Measurements from ENCODE around the gene SBNO2. TPM values are rescaled to one million over a fixed set of nuclear protein-coding genes. Genes with fewer than 3 reads are reported as not detected.

Gene SBNO2
- total and polyA plus RNA-seq, 9 of the 15 experiments (the other 6 are each of a cell fraction or from before 2014, with no cell fraction given): 0.01 to 46.2 (median 6.7) TPM

DNA sequence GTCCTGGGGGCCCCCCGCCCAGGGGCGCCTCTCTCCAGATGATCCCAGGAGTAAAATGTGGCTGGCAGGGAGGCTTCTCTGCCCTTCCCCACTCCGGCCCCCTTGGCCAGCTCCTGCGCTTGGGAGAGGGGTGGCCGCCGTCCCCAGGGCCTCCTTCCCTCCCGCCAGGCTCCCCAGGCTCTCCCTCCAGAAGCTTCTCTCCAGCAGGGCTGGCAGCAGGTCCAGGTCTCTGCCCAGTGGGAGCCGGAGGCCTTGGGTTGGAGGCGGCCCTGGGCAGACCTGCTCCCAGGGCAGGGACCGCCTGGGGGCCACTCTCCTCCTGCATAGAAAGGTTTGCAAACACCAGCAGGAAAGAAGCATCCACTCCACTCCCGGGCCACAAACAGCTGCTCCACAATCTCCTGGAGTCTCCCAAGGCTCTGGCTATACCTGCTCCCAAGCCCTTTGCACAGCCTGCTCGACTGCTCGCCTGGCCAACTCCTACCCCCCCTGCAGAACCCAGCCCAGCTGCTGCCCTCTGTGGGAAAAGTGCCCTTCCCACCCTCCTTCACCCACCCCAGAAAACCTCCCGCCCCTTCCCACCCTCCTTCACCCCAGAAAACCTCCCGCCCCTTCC, 26.0 kb downstream of the SBNO2 start:
- in situ Hi-C loops (cut with MboI): no loop called here
- Histone ChIP-seq H3K79me2 (ENCODE audit: control insufficient read depth, insufficient read depth, low read length) (no peaks in the 10 kb centered on the region), H3K27me3 (ENCODE audit: control insufficient read depth in 2 of 2, insufficient read depth in 2 of 2, low read length in 2 of 2) (no peaks in the 10 kb centered on the region), H3K4me3 (no peak overlapping the region), H3K4me2 (ENCODE audit: insufficient read depth, low read length) (no peak overlapping the region), H2AFZ (ENCODE audit: low read depth, low read length) (no peak overlapping the region), H4K20me1 (replicated peaks; ENCODE audit: control insufficient read depth, insufficient read depth, low read length) (no peaks in the 10 kb centered on the region), H3K36me3 (ENCODE audit: control insufficient read depth, insufficient read depth, low read length) (peaks cover 50% of the 10 kb centered on the region; the same call in 2 of the 3 replicates), H3K9me1 (ENCODE audit: control insufficient read depth, insufficient read depth, low read length) (no peaks in the 10 kb centered on the region), H3K27ac (ENCODE audit: extremely low read depth, low read depth, low read length) (no peak overlapping the region), H3K9me3 (replicated peaks; ENCODE audit: control insufficient read depth, insufficient read depth, low read depth, low read length) (no peaks in the 10 kb centered on the region), H3K4me1 (replicated peaks in 1 of 2; ENCODE audit: control insufficient read depth in 2 of 2, insufficient read depth in 2 of 2, low read length in 2 of 2) (peaks cover 0 to 60% of the 10 kb centered on the region in 2 experiments; a peak in 2 of 5 replicates), H3K9ac (ENCODE audit: insufficient read depth in 1 of 2, low read depth in 2 of 2, low read length in 2 of 2) (peak overlapping the region in 1 of 2 experiments; percentile 71; a peak in 2 of 4 replicates)
- intact Hi-C loops (cut with micrococcal nuclease): no loop called here
- FAIRE-seq (no peak), ATAC-seq (no peak; the same call in 1 of the 3 replicates), DNase-seq (ENCODE audit: extremely low read depth in 1 of 4, low spot score in 3 of 4) (no peak)
- CTCF ChIA-PET (ENCODE audit: low intra/inter-chr PET ratio): no interaction called here
- BruUV-seq (replicated peaks): no TSS peak
- 88% methylated on average over 13 of the region's 15 CpGs for WGBS (ENCODE audit: insufficient coverage, low coverage, missing lambda C conversion rate)
- TF ChIP-seq, protein P1, sequence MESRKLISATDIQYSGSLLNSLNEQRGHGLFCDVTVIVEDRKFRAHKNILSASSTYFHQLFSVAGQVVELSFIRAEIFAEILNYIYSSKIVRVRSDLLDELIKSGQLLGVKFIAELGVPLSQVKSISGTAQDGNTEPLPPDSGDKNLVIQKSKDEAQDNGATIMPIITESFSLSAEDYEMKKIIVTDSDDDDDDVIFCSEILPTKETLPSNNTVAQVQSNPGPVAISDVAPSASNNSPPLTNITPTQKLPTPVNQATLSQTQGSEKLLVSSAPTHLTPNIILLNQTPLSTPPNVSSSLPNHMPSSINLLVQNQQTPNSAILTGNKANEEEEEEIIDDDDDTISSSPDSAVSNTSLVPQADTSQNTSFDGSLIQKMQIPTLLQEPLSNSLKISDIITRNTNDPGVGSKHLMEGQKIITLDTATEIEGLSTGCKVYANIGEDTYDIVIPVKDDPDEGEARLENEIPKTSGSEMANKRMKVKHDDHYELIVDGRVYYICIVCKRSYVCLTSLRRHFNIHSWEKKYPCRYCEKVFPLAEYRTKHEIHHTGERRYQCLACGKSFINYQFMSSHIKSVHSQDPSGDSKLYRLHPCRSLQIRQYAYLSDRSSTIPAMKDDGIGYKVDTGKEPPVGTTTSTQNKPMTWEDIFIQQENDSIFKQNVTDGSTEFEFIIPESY (CRISPR knock-in tag; IDR thresholded peaks at IDR 0.05): peak; percentile 43; the same call in 1 of the 2 replicates
- no peak for TF ChIP-seq PTRF (tag; IDR thresholded peaks at IDR 0.05)
- POLR2A ChIA-PET: interaction anchor here (0.6 to 1.7 kb wide), 3 partner anchors 17 to 137 kb away, joined by 3 to 4 read pairs (median 3); no protein-coding TSS in a partner anchor
